ENCODE measurements around the gene HNRNPAB. TPM values are rescaled to one million over a fixed set of nuclear protein-coding genes. Genes with fewer than 3 reads are reported as not detected.

HNRNPAB gene
- total and polyA plus RNA-seq, 2 experiments from 2014 or later: 85.2 to 175 TPM

DNA sequence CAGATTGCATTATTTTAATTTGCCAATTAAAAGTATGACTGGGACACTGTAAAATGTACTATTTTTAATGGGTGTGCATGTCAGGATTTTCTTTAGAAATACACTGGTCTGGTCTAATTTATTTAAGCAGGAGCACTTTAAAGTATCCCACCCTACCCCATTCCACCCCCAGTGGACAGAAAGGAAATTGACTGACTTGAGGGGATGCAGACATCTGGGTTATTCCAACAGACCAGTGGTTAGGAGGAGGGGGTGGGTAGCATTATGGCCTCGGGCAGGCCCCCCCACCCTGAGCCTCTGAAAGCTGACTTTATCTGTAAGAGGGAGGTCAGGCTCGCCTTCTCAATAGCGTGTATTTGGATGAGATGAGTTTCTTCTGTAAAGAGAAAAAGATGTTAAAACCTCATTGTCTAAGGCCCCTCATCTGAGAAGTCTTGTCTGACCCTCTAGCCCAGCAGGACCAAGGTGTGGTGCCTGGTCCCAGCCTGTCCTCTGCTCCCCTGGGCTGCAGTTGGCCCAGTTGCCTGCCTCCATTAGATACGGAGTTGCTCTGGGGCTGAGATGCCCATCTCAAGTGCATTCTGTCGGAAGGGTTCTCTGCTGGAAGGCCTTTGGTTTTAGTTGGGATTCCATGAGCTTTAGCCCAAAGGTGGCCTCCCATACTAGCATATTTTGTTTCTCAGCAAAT, 4.4 kb downstream of the HNRNPAB start:
- Histone ChIP-seq H3K4me3 (no peak overlapping the region), H3K4me2 (no peak overlapping the region), H4K20me1 (ENCODE audit: insufficient read depth, poor library complexity, severe bottlenecking) (peaks cover 54% of the 10 kb centered on the region), H3K27me3 (no peaks in the 10 kb centered on the region), H3K36me3 (replicated peaks; ENCODE audit: insufficient read depth, low read depth) (no peaks in the 10 kb centered on the region), H2AFZ (no peak overlapping the region), H3K79me2 (peaks cover 42% of the 10 kb centered on the region), H3K27ac (no peak overlapping the region), H3K9me2 (replicated peaks; ENCODE audit: insufficient read depth) (no peaks in the 10 kb centered on the region), H3K4me1 (ENCODE audit: insufficient read depth) (peaks cover 36% of the 10 kb centered on the region), H3K9me3 (ENCODE audit: low read depth) (no peaks in the 10 kb centered on the region)
- TF ChIP-seq EZH2phosphoT487 (IDR thresholded peaks at IDR 0.05; ENCODE audit: low read depth, severe bottlenecking, unreplicated experiment): no peak
- TF ChIP-seq, protein P1, sequence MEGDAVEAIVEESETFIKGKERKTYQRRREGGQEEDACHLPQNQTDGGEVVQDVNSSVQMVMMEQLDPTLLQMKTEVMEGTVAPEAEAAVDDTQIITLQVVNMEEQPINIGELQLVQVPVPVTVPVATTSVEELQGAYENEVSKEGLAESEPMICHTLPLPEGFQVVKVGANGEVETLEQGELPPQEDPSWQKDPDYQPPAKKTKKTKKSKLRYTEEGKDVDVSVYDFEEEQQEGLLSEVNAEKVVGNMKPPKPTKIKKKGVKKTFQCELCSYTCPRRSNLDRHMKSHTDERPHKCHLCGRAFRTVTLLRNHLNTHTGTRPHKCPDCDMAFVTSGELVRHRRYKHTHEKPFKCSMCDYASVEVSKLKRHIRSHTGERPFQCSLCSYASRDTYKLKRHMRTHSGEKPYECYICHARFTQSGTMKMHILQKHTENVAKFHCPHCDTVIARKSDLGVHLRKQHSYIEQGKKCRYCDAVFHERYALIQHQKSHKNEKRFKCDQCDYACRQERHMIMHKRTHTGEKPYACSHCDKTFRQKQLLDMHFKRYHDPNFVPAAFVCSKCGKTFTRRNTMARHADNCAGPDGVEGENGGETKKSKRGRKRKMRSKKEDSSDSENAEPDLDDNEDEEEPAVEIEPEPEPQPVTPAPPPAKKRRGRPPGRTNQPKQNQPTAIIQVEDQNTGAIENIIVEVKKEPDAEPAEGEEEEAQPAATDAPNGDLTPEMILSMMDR (IDR thresholded peaks at IDR 0.05; ENCODE audit: poor library complexity): peak; percentile 5
- 84% methylated on average over 5 of the region's 5 CpGs for WGBS (ENCODE audit: low lambda C conversion rate, missing lambda C conversion rate)
- no peak for DNase-seq (ENCODE audit: low spot score)

DNA sequence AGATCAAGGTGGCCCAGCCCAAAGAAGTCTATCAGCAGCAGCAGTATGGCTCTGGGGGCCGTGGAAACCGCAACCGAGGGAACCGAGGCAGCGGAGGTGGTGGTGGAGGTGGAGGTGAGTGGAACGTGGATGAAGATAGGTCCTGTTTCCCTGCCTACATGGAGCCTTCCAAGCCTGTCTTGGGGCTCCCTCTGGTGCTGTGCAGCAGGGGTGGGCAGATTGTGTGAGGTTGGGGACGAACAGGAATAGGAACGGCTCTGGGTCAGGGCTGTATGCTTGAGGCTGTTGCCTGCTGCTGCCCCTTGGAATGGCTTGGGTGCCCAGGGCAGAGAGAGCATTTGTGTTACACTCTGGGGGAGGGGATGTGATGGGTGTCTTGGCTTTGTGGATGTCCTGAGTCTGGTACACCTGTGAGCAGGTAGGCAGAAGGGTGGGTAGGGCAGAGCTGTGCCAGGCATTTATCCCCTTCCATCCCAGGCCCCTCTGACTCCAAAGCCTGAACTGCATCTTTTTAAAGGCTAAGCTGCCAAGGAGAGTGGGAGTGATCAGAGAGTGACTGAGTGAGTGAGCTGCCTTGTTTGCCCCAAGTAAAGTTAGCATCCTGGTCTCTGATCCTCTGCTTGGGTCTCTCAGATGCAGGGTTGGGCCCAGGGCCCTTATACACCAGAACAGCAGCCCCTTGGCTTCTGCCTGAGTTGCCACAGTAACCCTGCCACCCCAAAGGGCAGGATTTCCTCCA, 5.2 kb downstream of the HNRNPAB start:
- H3K4me1 ChIP-seq (ENCODE audit: insufficient read depth): peaks cover 43% of the 10 kb centered on the region
- no peak overlapping the region for H2AFZ ChIP-seq
- H3K9me2 ChIP-seq (replicated peaks; ENCODE audit: insufficient read depth): no peaks in the 10 kb centered on the region
- no peaks in the 10 kb centered on the region for H3K27me3 ChIP-seq
- no peak overlapping the region for H3K4me2 ChIP-seq
- H3K27ac ChIP-seq: no peak overlapping the region
- WGBS (ENCODE audit: low lambda C conversion rate, missing lambda C conversion rate): 90% methylated on average over 8 of the region's 8 CpGs
- H4K20me1 ChIP-seq (ENCODE audit: insufficient read depth, poor library complexity, severe bottlenecking): peaks cover 54% of the 10 kb centered on the region
- DNase-seq (ENCODE audit: low spot score): no peak
- H3K79me2 ChIP-seq: peaks cover 42% of the 10 kb centered on the region
- no peaks in the 10 kb centered on the region for H3K36me3 ChIP-seq (replicated peaks; ENCODE audit: insufficient read depth, low read depth)
- TF ChIP-seq, protein P1 (IDR thresholded peaks at IDR 0.05; ENCODE audit: poor library complexity): no peak
- no peak for TF ChIP-seq EZH2 (IDR thresholded peaks at IDR 0.05; ENCODE audit: borderline replicate concordance)
- TF ChIP-seq EZH2phosphoT487 (IDR thresholded peaks at IDR 0.05; ENCODE audit: low read depth, severe bottlenecking, unreplicated experiment): no peak
- no peaks in the 10 kb centered on the region for H3K9me3 ChIP-seq (ENCODE audit: low read depth)
- no peak overlapping the region for H3K4me3 ChIP-seq

DNA sequence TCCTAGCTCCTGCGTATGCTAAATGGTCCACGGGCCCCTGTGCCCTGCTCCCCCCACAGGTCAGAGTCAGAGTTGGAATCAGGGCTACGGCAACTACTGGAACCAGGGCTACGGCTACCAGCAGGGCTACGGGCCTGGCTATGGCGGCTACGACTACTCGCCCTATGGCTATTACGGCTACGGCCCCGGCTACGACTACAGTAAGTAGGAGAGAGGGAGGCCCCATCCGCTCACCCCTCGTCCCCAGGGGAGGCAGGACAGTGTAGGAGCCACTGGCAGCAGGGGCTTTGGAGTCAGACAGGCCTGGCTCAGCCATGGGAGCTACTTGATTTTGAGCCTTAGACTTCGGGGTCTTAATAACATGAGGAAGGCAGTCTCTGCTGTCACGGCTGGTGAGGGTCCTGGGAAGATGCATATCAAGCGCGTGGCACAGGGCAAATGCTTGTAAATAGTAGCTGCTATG, 5.8 kb downstream of the HNRNPAB start:
- no peaks in the 10 kb centered on the region for H3K9me3 ChIP-seq (ENCODE audit: low read depth)
- no peaks in the 10 kb centered on the region for H3K36me3 ChIP-seq (replicated peaks; ENCODE audit: insufficient read depth, low read depth)
- 94% methylated on average over 18 of the region's 18 CpGs for WGBS (ENCODE audit: low lambda C conversion rate, missing lambda C conversion rate)
- TF ChIP-seq EZH2phosphoT487 (IDR thresholded peaks at IDR 0.05; ENCODE audit: low read depth, severe bottlenecking, unreplicated experiment): no peak
- no peak for TF ChIP-seq EZH2 (IDR thresholded peaks at IDR 0.05; ENCODE audit: borderline replicate concordance)
- TF ChIP-seq, protein P1 (IDR thresholded peaks at IDR 0.05; ENCODE audit: poor library complexity): no peak
- peaks cover 39% of the 10 kb centered on the region for H3K79me2 ChIP-seq
- H3K4me3 ChIP-seq: no peak overlapping the region
- no peak overlapping the region for H3K27ac ChIP-seq
- peaks cover 44% of the 10 kb centered on the region for H3K4me1 ChIP-seq (ENCODE audit: insufficient read depth)
- H2AFZ ChIP-seq: no peak overlapping the region
- H3K4me2 ChIP-seq: no peak overlapping the region
- no peak for DNase-seq (ENCODE audit: low spot score)
- no peaks in the 10 kb centered on the region for H3K27me3 ChIP-seq
- H3K9me2 ChIP-seq (replicated peaks; ENCODE audit: insufficient read depth): no peaks in the 10 kb centered on the region
- H4K20me1 ChIP-seq (ENCODE audit: insufficient read depth, poor library complexity, severe bottlenecking): peaks cover 54% of the 10 kb centered on the region
